ENCODE measurements around the gene TMCO1.

Gene TMCO1

GRCh38 chr1:165799387-165799786, 30.7 kb upstream of the TMCO1 start (continued):
- TF ChIP-seq, protein P1, sequence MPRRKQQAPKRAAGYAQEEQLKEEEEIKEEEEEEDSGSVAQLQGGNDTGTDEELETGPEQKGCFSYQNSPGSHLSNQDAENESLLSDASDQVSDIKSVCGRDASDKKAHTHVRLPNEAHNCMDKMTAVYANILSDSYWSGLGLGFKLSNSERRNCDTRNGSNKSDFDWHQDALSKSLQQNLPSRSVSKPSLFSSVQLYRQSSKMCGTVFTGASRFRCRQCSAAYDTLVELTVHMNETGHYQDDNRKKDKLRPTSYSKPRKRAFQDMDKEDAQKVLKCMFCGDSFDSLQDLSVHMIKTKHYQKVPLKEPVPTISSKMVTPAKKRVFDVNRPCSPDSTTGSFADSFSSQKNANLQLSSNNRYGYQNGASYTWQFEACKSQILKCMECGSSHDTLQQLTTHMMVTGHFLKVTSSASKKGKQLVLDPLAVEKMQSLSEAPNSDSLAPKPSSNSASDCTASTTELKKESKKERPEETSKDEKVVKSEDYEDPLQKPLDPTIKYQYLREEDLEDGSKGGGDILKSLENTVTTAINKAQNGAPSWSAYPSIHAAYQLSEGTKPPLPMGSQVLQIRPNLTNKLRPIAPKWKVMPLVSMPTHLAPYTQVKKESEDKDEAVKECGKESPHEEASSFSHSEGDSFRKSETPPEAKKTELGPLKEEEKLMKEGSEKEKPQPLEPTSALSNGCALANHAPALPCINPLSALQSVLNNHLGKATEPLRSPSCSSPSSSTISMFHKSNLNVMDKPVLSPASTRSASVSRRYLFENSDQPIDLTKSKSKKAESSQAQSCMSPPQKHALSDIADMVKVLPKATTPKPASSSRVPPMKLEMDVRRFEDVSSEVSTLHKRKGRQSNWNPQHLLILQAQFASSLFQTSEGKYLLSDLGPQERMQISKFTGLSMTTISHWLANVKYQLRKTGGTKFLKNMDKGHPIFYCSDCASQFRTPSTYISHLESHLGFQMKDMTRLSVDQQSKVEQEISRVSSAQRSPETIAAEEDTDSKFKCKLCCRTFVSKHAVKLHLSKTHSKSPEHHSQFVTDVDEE (CRISPR knock-in tag; IDR thresholded peaks at IDR 0.05) = no peak
- TF ChIP-seq OSR1 (CRISPR knock-in tag; IDR thresholded peaks at IDR 0.05) = no peak
- no peak for TF ChIP-seq ZNF8 (CRISPR knock-in tag; IDR thresholded peaks at IDR 0.05)
- no peak for TF ChIP-seq CSDC2 (CRISPR knock-in tag; IDR thresholded peaks at IDR 0.05)

GRCh38 chr1:165795894-165796293, 27.2 kb upstream of the TMCO1 start:
- ATAC-seq = no peak
- TF ChIP-seq, protein P2, sequence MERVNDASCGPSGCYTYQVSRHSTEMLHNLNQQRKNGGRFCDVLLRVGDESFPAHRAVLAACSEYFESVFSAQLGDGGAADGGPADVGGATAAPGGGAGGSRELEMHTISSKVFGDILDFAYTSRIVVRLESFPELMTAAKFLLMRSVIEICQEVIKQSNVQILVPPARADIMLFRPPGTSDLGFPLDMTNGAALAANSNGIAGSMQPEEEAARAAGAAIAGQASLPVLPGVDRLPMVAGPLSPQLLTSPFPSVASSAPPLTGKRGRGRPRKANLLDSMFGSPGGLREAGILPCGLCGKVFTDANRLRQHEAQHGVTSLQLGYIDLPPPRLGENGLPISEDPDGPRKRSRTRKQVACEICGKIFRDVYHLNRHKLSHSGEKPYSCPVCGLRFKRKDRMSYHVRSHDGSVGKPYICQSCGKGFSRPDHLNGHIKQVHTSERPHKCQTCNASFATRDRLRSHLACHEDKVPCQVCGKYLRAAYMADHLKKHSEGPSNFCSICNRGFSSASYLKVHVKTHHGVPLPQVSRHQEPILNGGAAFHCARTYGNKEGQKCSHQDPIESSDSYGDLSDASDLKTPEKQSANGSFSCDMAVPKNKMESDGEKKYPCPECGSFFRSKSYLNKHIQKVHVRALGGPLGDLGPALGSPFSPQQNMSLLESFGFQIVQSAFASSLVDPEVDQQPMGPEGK (CRISPR knock-in tag; IDR thresholded peaks at IDR 0.05; ENCODE audit: borderline replicate concordance) = no peak
- TF ChIP-seq PPARA (CRISPR knock-in tag; IDR thresholded peaks at IDR 0.05; ENCODE audit: borderline replicate concordance) = no peak
- TF ChIP-seq BACH2 (CRISPR knock-in tag; IDR thresholded peaks at IDR 0.05; ENCODE audit: borderline replicate concordance) = no peak
- TF ChIP-seq ZNF8 (CRISPR knock-in tag; IDR thresholded peaks at IDR 0.05) = no peak
- TF ChIP-seq TOX (CRISPR knock-in tag; IDR thresholded peaks at IDR 0.05; ENCODE audit: borderline replicate concordance) = no peak
- no peak for TF ChIP-seq CSDC2 (CRISPR knock-in tag; IDR thresholded peaks at IDR 0.05)
- no peak for TF ChIP-seq OSR1 (CRISPR knock-in tag; IDR thresholded peaks at IDR 0.05)
- no peak for TF ChIP-seq ESRRG (CRISPR knock-in tag; IDR thresholded peaks at IDR 0.05)

GRCh38 chr1:165793951-165794350, 25.3 kb upstream of the TMCO1 start:
- TF ChIP-seq OSR1 (CRISPR knock-in tag; IDR thresholded peaks at IDR 0.05) = no peak
- TF ChIP-seq TCF4 (CRISPR knock-in tag; IDR thresholded peaks at IDR 0.05; ENCODE audit: borderline replicate concordance) = no peak
- TF ChIP-seq, protein P3, sequence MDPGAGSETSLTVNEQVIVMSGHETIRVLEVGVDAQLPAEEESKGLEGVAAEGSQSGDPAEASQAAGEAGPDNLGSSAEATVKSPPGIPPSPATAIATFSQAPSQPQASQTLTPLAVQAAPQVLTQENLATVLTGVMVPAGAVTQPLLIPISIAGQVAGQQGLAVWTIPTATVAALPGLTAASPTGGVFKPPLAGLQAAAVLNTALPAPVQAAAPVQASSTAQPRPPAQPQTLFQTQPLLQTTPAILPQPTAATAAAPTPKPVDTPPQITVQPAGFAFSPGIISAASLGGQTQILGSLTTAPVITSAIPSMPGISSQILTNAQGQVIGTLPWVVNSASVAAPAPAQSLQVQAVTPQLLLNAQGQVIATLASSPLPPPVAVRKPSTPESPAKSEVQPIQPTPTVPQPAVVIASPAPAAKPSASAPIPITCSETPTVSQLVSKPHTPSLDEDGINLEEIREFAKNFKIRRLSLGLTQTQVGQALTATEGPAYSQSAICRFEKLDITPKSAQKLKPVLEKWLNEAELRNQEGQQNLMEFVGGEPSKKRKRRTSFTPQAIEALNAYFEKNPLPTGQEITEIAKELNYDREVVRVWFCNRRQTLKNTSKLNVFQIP (CRISPR knock-in tag; IDR thresholded peaks at IDR 0.05; ENCODE audit: borderline replicate concordance, low read depth) = no peak
- TF ChIP-seq BACH2 (CRISPR knock-in tag; IDR thresholded peaks at IDR 0.05; ENCODE audit: borderline replicate concordance) = no peak
- no peak for TF ChIP-seq ZFP3 (CRISPR knock-in tag; IDR thresholded peaks at IDR 0.05)
- TF ChIP-seq, protein P2 (CRISPR knock-in tag; IDR thresholded peaks at IDR 0.05; ENCODE audit: borderline replicate concordance) = no peak
- TF ChIP-seq ISL1 (CRISPR knock-in tag; IDR thresholded peaks at IDR 0.05) = no peak
- TF ChIP-seq CREB5 (CRISPR knock-in tag; IDR thresholded peaks at IDR 0.05; ENCODE audit: low read depth) = no peak
- no peak for ATAC-seq

GRCh38 chr1:165787741-165788140, 19.1 kb upstream of the TMCO1 start:
- ATAC-seq = no peak
- TF ChIP-seq BACH2 (CRISPR knock-in tag; IDR thresholded peaks at IDR 0.05; ENCODE audit: borderline replicate concordance) = no peak
- no peak for TF ChIP-seq PPARA (CRISPR knock-in tag; IDR thresholded peaks at IDR 0.05; ENCODE audit: borderline replicate concordance)
- TF ChIP-seq, protein P4, sequence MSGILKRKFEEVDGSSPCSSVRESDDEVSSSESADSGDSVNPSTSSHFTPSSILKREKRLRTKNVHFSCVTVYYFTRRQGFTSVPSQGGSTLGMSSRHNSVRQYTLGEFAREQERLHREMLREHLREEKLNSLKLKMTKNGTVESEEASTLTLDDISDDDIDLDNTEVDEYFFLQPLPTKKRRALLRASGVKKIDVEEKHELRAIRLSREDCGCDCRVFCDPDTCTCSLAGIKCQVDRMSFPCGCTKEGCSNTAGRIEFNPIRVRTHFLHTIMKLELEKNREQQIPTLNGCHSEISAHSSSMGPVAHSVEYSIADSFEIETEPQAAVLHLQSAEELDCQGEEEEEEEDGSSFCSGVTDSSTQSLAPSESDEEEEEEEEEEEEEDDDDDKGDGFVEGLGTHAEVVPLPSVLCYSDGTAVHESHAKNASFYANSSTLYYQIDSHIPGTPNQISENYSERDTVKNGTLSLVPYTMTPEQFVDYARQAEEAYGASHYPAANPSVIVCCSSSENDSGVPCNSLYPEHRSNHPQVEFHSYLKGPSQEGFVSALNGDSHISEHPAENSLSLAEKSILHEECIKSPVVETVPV (CRISPR knock-in tag; IDR thresholded peaks at IDR 0.05) = no peak
- TF ChIP-seq, protein P2 (CRISPR knock-in tag; IDR thresholded peaks at IDR 0.05; ENCODE audit: borderline replicate concordance) = no peak
- no peak for TF ChIP-seq CSDC2 (CRISPR knock-in tag; IDR thresholded peaks at IDR 0.05)
- no peak for TF ChIP-seq GLIS3 (CRISPR knock-in tag; IDR thresholded peaks at IDR 0.05)
- no peak for TF ChIP-seq RARB (CRISPR knock-in tag; IDR thresholded peaks at IDR 0.05)
- no peak for TF ChIP-seq ZNF8 (CRISPR knock-in tag; IDR thresholded peaks at IDR 0.05)
- no peak for TF ChIP-seq ZFP3 (CRISPR knock-in tag; IDR thresholded peaks at IDR 0.05)
- TF ChIP-seq ARNTL (CRISPR knock-in tag; IDR thresholded peaks at IDR 0.05; ENCODE audit: borderline replicate concordance, low read depth) = no peak
- no peak for TF ChIP-seq CREB5 (CRISPR knock-in tag; IDR thresholded peaks at IDR 0.05; ENCODE audit: low read depth)
- TF ChIP-seq ZC3H10 (CRISPR knock-in tag; IDR thresholded peaks at IDR 0.05) = no peak
- no peak for TF ChIP-seq ZNF565 (CRISPR knock-in tag; conservative IDR thresholded peaks at IDR 0.05; ENCODE audit: low read depth)
- TF ChIP-seq ZFP30 (CRISPR knock-in tag; IDR thresholded peaks at IDR 0.05) = no peak
- TF ChIP-seq TCF4 (CRISPR knock-in tag; IDR thresholded peaks at IDR 0.05; ENCODE audit: borderline replicate concordance) = no peak
